Adipocyte (in vitro differentiated cells): ENCODE results near the gene ASTN2.

Experiments used
- DNase-seq: peaks from one replicate; pipeline ENCODE4 v3.0.0-alpha.2; 2015; ENCODE audit warnings: low read depth
- H3K27me3 ChIP-seq: replicated peaks from 2 replicates; pipeline ENCODE4 v1.7.0; 2013; ENCODE audit warnings: mild to moderate bottlenecking, low read length, moderate library complexity; ENCODE audit not compliant: control insufficient read depth, insufficient read depth
- H3K36me3 ChIP-seq: 2 replicates; pipeline ENCODE4 v1.7.0; 2013; ENCODE audit warnings: low read length, mild to moderate bottlenecking, moderate library complexity; ENCODE audit not compliant: control insufficient read depth, insufficient read depth, severe bottlenecking
- H3K4me1 ChIP-seq: 2 replicates; pipeline ENCODE4 v1.7.0; 2013; ENCODE audit warnings: mild to moderate bottlenecking, low read length, moderate library complexity; ENCODE audit not compliant: control insufficient read depth, insufficient read depth
- H3K4me3 ChIP-seq: 2 replicates; pipeline ENCODE4 v1.7.0; 2013; ENCODE audit warnings: mild to moderate bottlenecking, low read length, moderate library complexity
- H3K9ac ChIP-seq: 2 replicates; pipeline ENCODE4 v1.7.0; 2013; ENCODE audit warnings: mild to moderate bottlenecking, low read length, moderate library complexity
- H3K9me3 ChIP-seq: 2 replicates; pipeline ENCODE4 v1.7.0; 2013; ENCODE audit warnings: mild to moderate bottlenecking, low read length, moderate library complexity; ENCODE audit not compliant: control insufficient read depth

The ASTN2 gene

GRCh38 chr9:117276444-117276843 is 138.4 kb downstream of the ASTN2 start:
- H3K4me3 ChIP-seq, result no peak overlapping the region
- DNase-seq, result no peak
- H3K9me3 ChIP-seq, result no peaks in the 10 kb centered on the region
- H3K27me3 ChIP-seq, result no peaks in the 10 kb centered on the region
- no peaks in the 10 kb centered on the region for H3K4me1 ChIP-seq
- H3K9ac ChIP-seq, result no peak overlapping the region
- no peaks in the 10 kb centered on the region for H3K36me3 ChIP-seq

DNA sequence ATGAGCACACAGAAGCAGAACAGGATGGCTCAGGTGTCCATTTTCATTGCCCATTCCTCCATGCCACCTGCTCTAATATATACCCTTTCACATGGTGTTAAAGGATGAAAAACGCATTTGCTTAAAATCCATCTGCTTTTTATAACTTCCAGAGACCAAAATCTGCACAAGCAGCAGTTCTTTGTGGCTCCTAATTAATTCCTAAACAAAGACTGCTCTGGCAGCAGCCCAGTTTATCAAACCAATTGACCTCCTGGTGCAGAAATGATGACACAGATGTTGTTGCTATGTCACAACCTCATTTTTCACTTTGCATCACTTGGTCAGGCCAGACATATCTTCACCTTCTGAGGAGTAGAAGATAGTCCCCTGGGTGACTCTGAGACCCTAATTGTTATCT is 141.2 kb downstream of the ASTN2 start:
- H3K9ac ChIP-seq, result no peak overlapping the region
- H3K4me1 ChIP-seq, result no peaks in the 10 kb centered on the region
- no peaks in the 10 kb centered on the region for H3K9me3 ChIP-seq
- DNase-seq, result no peak
- H3K36me3 ChIP-seq, result no peaks in the 10 kb centered on the region
- H3K27me3 ChIP-seq, result no peaks in the 10 kb centered on the region
- H3K4me3 ChIP-seq, result no peak overlapping the region

- H3K9ac ChIP-seq, result no peak overlapping the region
- no peak for DNase-seq
- no peaks in the 10 kb centered on the region for H3K9me3 ChIP-seq
These were observed 145.9 kb downstream of the ASTN2 start for GRCh38 chr9:117268847-117269446.

GRCh38 chr9:117266855-117267497 is 147.9 kb downstream of the ASTN2 start:
- peaks cover 3% of the 10 kb centered on the region for H3K27me3 ChIP-seq
- H3K9ac ChIP-seq, result no peak overlapping the region
- no peak overlapping the region for H3K4me3 ChIP-seq
- DNase-seq, result no peak
- no peaks in the 10 kb centered on the region for H3K36me3 ChIP-seq
- H3K4me1 ChIP-seq, result no peaks in the 10 kb centered on the region
- H3K9me3 ChIP-seq, result no peaks in the 10 kb centered on the region

More at GRCh38 chr9:117268847-117269446, 145.9 kb downstream of the ASTN2 start:
- Histone ChIP-seq H3K4me3 (no peak overlapping the region), H3K27me3 (no peaks in the 10 kb centered on the region), H3K36me3 (no peaks in the 10 kb centered on the region), H3K4me1 (no peaks in the 10 kb centered on the region)

GRCh38 chr9:117265253-117265652 is 149.6 kb downstream of the ASTN2 start:
- Histone ChIP-seq H3K9me3 (no peaks in the 10 kb centered on the region), H3K4me1 (no peaks in the 10 kb centered on the region), H3K36me3 (no peaks in the 10 kb centered on the region), H3K27me3 (peaks cover 3% of the 10 kb centered on the region), H3K9ac (no peak overlapping the region), H3K4me3 (no peak overlapping the region)
- no peak for DNase-seq

DNA sequence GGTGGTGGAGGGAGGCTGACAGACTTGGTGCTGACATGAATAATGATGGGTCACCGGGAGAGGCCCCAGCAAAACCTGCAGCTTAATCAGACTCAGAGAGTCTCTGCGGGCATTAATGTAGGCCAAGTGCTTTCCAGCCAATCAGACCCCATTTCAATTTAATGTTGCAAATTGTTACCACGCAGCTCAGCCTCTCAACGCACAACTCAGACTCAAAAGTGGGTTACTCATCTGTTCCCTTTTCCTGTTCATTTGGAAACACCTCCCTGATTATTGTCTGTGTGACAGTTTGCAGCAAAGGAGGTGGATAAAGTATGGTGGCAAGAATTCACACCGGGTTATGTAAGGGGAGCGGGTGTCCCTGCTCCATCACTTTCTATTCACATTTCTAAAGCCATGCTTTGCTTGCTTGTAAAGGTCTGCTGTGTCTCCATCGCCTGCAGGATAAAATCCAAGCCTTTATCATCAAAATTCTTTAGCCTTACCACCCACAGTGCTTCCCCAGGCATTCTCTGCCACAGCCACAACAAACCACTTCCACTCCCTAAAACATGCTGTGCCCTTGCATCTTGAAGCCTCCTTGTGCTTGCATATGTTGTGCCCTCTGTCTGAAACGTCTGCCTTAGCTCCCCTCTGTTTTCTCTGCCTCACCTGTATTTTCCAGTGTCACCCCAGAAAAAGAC is 156.5 kb downstream of the ASTN2 start:
- Histone ChIP-seq H3K9me3 (no peaks in the 10 kb centered on the region), H3K27me3 (peaks cover 7% of the 10 kb centered on the region), H3K4me1 (no peaks in the 10 kb centered on the region), H3K9ac (no peak overlapping the region), H3K4me3 (no peak overlapping the region), H3K36me3 (no peaks in the 10 kb centered on the region)
- no peak for DNase-seq

- Histone ChIP-seq H3K9me3 (no peaks in the 10 kb centered on the region), H3K4me1 (no peaks in the 10 kb centered on the region), H3K27me3 (peaks cover 3% of the 10 kb centered on the region), H3K36me3 (no peaks in the 10 kb centered on the region), H3K9ac (no peak overlapping the region), H3K4me3 (no peak overlapping the region)
- no peak for DNase-seq
These were observed 161.6 kb downstream of the ASTN2 start for GRCh38 chr9:117253261-117253660.

GRCh38 chr9:117250610-117251215 is 164.1 kb downstream of the ASTN2 start:
- no peak overlapping the region for H3K9ac ChIP-seq
- no peak overlapping the region for H3K4me3 ChIP-seq
- H3K4me1 ChIP-seq, result no peaks in the 10 kb centered on the region
- peaks cover 3% of the 10 kb centered on the region for H3K27me3 ChIP-seq
- DNase-seq, result no peak
- H3K36me3 ChIP-seq, result no peaks in the 10 kb centered on the region
- H3K9me3 ChIP-seq, result no peaks in the 10 kb centered on the region

DNA sequence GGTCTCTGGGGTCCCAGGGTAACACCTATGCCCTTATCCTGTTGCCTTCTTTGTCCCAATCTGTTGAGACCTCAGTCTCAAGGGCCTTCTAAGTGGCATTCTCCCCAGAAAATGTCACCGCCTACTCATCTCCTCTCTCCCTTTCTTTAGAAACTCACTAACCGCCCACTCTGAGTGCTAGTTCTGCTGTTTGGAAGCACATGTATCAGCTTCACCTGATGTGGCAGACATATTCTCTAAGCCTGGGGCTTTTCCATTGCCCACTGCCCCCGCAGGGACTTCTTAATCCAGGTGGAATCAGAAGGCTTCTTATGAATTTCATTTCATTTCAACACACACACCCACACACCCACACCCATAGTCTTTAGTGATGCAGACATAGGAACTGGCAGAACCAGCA is 165.1 kb downstream of the ASTN2 start:
- no peak overlapping the region for H3K4me3 ChIP-seq
- DNase-seq, result no peak
- H3K36me3 ChIP-seq, result no peaks in the 10 kb centered on the region
- H3K4me1 ChIP-seq, result no peaks in the 10 kb centered on the region
- no peak overlapping the region for H3K9ac ChIP-seq
- no peaks in the 10 kb centered on the region for H3K27me3 ChIP-seq
- no peaks in the 10 kb centered on the region for H3K9me3 ChIP-seq

GRCh38 chr9:117247266-117247665 is 167.6 kb downstream of the ASTN2 start:
- H3K27me3 ChIP-seq, result no peaks in the 10 kb centered on the region
- H3K36me3 ChIP-seq, result no peaks in the 10 kb centered on the region
- H3K9ac ChIP-seq, result no peak overlapping the region
- H3K9me3 ChIP-seq, result no peaks in the 10 kb centered on the region
- no peaks in the 10 kb centered on the region for H3K4me1 ChIP-seq
- DNase-seq, result peak; percentile 1
- H3K4me3 ChIP-seq, result no peak overlapping the region

- H3K36me3 ChIP-seq, result no peaks in the 10 kb centered on the region
- H3K4me3 ChIP-seq, result no peak overlapping the region
These were observed 169.6 kb downstream of the ASTN2 start for GRCh38 chr9:117245175-117245829.

More at GRCh38 chr9:117245175-117245829, 169.6 kb downstream of the ASTN2 start:
- no peaks in the 10 kb centered on the region for H3K27me3 ChIP-seq
- H3K4me1 ChIP-seq, result no peaks in the 10 kb centered on the region
- H3K9ac ChIP-seq, result no peak overlapping the region
- DNase-seq, result no peak
- H3K9me3 ChIP-seq, result no peaks in the 10 kb centered on the region
